Neural cell (in vitro differentiated cells): ENCODE measurements around the gene PAX2. TPM values are rescaled to one million over a fixed set of nuclear protein-coding genes. Genes with fewer than 3 reads are reported as not detected.

Experiments
- H2AFZ ChIP-seq: fragments of 200-600, 300-800 bp; sonication (generic), shearing (Covaris generic); 2 replicates; pipeline ENCODE4 v1.6.0; 2014; ENCODE audit warnings: low read depth, mild to moderate bottlenecking, antibody characterized with exemption, low read length, moderate library complexity
- H3F3A ChIP-seq: fragments of 200-600 bp; shearing (Covaris generic); 2 replicates; pipeline ENCODE4 v1.6.1; 2016; ENCODE audit warnings: mild to moderate bottlenecking, moderate library complexity, mixed read lengths, antibody characterized with exemption, low read length; ENCODE audit not compliant: insufficient read depth, poor library complexity, severe bottlenecking
- H3K27ac ChIP-seq: fragments of 200-600, 300-800 bp; sonication (generic), shearing (Covaris generic); 2 replicates; pipeline ENCODE4 v1.5.1; 2014; ENCODE audit warnings: mild to moderate bottlenecking, low read length, moderate library complexity
- H3K27me3 ChIP-seq: fragments of 300-800, 200-600 bp; sonication (generic), shearing (Covaris generic); 2 replicates; pipeline ENCODE4 v1.6.0; 2014; ENCODE audit warnings: mild to moderate bottlenecking, low read depth, low read length, moderate library complexity; ENCODE audit not compliant: insufficient read depth
- H3K36me3 ChIP-seq: fragments of 300-800, 200-600 bp; sonication (generic), shearing (Covaris generic); 2 replicates; pipeline ENCODE4 v1.5.1; 2014; ENCODE audit warnings: mild to moderate bottlenecking, antibody characterized with exemption, low read length, moderate library complexity; ENCODE audit not compliant: insufficient read depth
- H3K4me2 ChIP-seq: fragments of 300-800, 200-600 bp; sonication (generic), shearing (Covaris generic); 2 replicates; pipeline ENCODE4 v1.6.0; 2014; ENCODE audit warnings: mild to moderate bottlenecking, low read length
- H3K4me3 ChIP-seq: fragments of 300-800, 200-600 bp; sonication (generic), shearing (Covaris generic); 2 replicates; pipeline ENCODE4 v1.5.1; 2014; ENCODE audit warnings: mild to moderate bottlenecking, low read length, moderate library complexity
- H3K79me2 ChIP-seq: fragments of 200-600 bp; shearing (Covaris generic); replicated peaks from 2 replicates; pipeline ENCODE4 v1.6.0; 2014; ENCODE audit warnings: mild to moderate bottlenecking, low read length, moderate library complexity; ENCODE audit not compliant: insufficient read depth
- H3K9ac ChIP-seq: fragments of 300-800, 200-600 bp; sonication (generic), shearing (Covaris generic); 2 replicates; pipeline ENCODE4 v1.6.1; 2016; ENCODE audit warnings: mild to moderate bottlenecking, low read length, mixed read lengths
- H3K9me2 ChIP-seq: fragments of 200-600 bp; shearing (Covaris generic); 2 replicates; pipeline ENCODE4 v1.6.1; 2016; ENCODE audit warnings: mild to moderate bottlenecking, low read length, mixed read lengths; ENCODE audit not compliant: insufficient read depth
- H3K9me3 ChIP-seq: fragments of 200-600, 300-800 bp; sonication (generic), shearing (Covaris generic); 2 replicates; pipeline ENCODE4 v1.6.1; 2016; ENCODE audit warnings: mild to moderate bottlenecking, mixed run types, low read length, moderate library complexity, mixed read lengths
- H4K20me1 ChIP-seq: fragments of 200-600 bp; shearing (Covaris generic); 2 replicates; pipeline ENCODE4 v1.6.1; 2016; ENCODE audit warnings: mild to moderate bottlenecking, mixed run types; ENCODE audit not compliant: insufficient read depth
- CTCF ChIP-seq: fragments of 450-650 bp; IDR thresholded peaks from 2 replicates; pipeline ENCODE4 v1.5.1; 2014; ENCODE audit warnings: antibody characterized with exemption, mild to moderate bottlenecking, moderate library complexity; ENCODE audit not compliant: poor library complexity, severe bottlenecking
- EP300 ChIP-seq: fragments of 450-650 bp; conservative IDR thresholded peaks from 2 replicates; pipeline ENCODE4 v1.6.1; 2014; ENCODE audit warnings: antibody characterized with exemption, mild to moderate bottlenecking, moderate library complexity; ENCODE audit not compliant: poor library complexity, severe bottlenecking
- EZH2 ChIP-seq: fragments of 200-600, 300-800 bp; shearing (Covaris generic), sonication (generic); IDR thresholded peaks from 2 replicates; pipeline ENCODE4 v1.6.1; 2014; ENCODE audit warnings: antibody characterized with exemption, low read length, borderline replicate concordance, mild to moderate bottlenecking; ENCODE audit not compliant: insufficient read depth, poor library complexity, severe bottlenecking
- MXI1 ChIP-seq: fragments of 450-650 bp; conservative IDR thresholded peaks from 2 replicates; pipeline ENCODE4 v1.6.1; 2014; ENCODE audit warnings: antibody characterized with exemption, mild to moderate bottlenecking; ENCODE audit not compliant: poor library complexity, severe bottlenecking
- POLR2AphosphoS5 ChIP-seq: IDR thresholded peaks from 2 replicates; pipeline ENCODE4 v1.6.1; 2012
- RAD21 ChIP-seq: fragments of 450-650 bp; conservative IDR thresholded peaks from 2 replicates; pipeline ENCODE4 v1.6.1; 2014; ENCODE audit warnings: antibody characterized with exemption, mild to moderate bottlenecking, moderate library complexity
- REST ChIP-seq: IDR thresholded peaks from 2 replicates; pipeline ENCODE4 v1.6.1; 2012; ENCODE audit warnings: borderline replicate concordance
- SMC3 ChIP-seq: fragments of 450-650 bp; conservative IDR thresholded peaks from 2 replicates; pipeline ENCODE4 v1.6.1; 2014; ENCODE audit warnings: antibody characterized with exemption, mild to moderate bottlenecking, moderate library complexity; ENCODE audit not compliant: poor library complexity
- TAF1 ChIP-seq: IDR thresholded peaks from 2 replicates; pipeline ENCODE4 v1.6.1; 2012; ENCODE audit warnings: low read depth
- polyA plus RNA-seq: library from polyadenylated mRNA; depleted of rRNA; stranded (reverse); fragments of >200 nt; gene quantifications from 2 replicates; pipeline ENCODE4 v1.2.3, GENCODE V29; 2014

PAX2 gene
- polyA plus RNA-seq, 1 donor from 2014 or later: not detected

GRCh38 chr10:100836891-100837290, 91.5 kb downstream of the PAX2 start:
- Histone ChIP-seq H3K9me3 (peaks cover 6% of the 10 kb centered on the region), H3K4me2 (no peak overlapping the region), H4K20me1 (no peaks in the 10 kb centered on the region), H3K79me2 (no peaks in the 10 kb centered on the region), H3K9me2 (no peaks in the 10 kb centered on the region), H2AFZ (no peak overlapping the region), H3K4me3 (no peak overlapping the region), H3K36me3 (no peaks in the 10 kb centered on the region), H3K27ac (no peak overlapping the region), H3F3A (no peaks in the 10 kb centered on the region), H3K9ac (no peak overlapping the region), H3K27me3 (peaks cover 81% of the 10 kb centered on the region)
- TF ChIP-seq SMC3 (no peak), REST (no peak), EP300 (no peak), EZH2 (no peak), CTCF (no peak), TAF1 (no peak), RAD21 (no peak), POLR2AphosphoS5 (no peak), MXI1 (no peak)

- H3K27me3 ChIP-seq: peaks cover 79% of the 10 kb centered on the region
- H3K27ac ChIP-seq: no peak overlapping the region
- no peak overlapping the region for H3K4me2 ChIP-seq
- no peak overlapping the region for H3K9ac ChIP-seq
- H2AFZ ChIP-seq: no peak overlapping the region
- H3K4me3 ChIP-seq: no peak overlapping the region
- TF ChIP-seq REST (no peak), CTCF (no peak), MXI1 (no peak), RAD21 (no peak), TAF1 (no peak), POLR2AphosphoS5 (no peak), EZH2 (no peak), EP300 (no peak), SMC3 (no peak)
- H3K36me3 ChIP-seq: no peaks in the 10 kb centered on the region
- H3F3A ChIP-seq: no peaks in the 10 kb centered on the region
- H3K79me2 ChIP-seq: no peaks in the 10 kb centered on the region
- no peaks in the 10 kb centered on the region for H3K9me2 ChIP-seq
- peaks cover 6% of the 10 kb centered on the region for H3K9me3 ChIP-seq
- no peaks in the 10 kb centered on the region for H4K20me1 ChIP-seq
Observed at GRCh38 chr10:100837300-100837699, 91.9 kb downstream of the PAX2 start.
